Medulla oblongata (tissue), 1 donor: ENCODE measurements around the gene VEPH1.

Experiments
- DNase-seq: peaks from one replicate; pipeline ENCODE4 v3.0.0-alpha.2; 2015; ENCODE audit errors: extremely low spot score

The VEPH1 gene

GRCh38 chr3:157502916-157503595 lies at the start of gene VEPH1:
Gene VEPH1, minus strand, starts transcription at chr3:157503416. Its CDS starts 8,067 bp downstream, at chr3:157495349.
- no peak for DNase-seq

DNA sequence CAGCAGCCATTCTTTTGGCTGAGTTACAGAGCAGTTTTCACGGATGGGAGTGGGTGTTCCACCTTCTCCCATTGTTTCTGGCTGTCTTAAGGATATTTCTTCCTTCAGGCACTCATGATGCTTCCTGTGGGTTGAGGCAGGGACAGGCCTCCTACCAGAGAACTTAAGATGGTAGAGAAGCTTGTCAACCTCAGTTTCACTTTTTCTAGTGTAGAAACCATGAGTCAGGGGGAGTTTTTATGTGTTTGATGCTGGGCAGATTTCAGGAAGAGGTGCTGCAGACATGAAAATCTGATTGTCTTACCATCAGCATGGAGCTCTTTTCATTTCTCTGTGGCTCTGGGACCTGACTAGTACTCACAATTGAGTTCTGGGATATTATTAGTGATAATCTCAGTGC lies 48.7 kb upstream of the VEPH1 start:
- DNase-seq = no peak

DNA sequence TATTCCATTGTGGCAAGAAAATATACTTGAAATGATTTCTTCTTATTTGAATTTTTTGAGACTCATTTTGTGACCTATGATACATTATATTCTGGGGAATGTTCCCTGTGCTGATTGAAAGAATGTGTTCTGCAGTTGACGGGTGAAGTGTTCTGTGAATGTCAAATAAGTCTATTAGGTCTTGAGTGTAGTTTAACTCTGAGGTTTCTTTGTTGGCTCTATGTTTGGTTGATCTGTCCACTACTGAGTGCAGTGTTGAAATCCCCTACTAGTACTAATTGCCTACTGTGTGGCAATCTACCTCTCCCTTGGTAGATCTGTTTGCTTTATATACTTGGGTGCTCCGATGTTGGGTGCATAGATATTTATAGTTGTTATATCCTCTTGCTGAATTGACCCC lies 46.3 kb upstream of the VEPH1 start:
- DNase-seq = no peak

DNA sequence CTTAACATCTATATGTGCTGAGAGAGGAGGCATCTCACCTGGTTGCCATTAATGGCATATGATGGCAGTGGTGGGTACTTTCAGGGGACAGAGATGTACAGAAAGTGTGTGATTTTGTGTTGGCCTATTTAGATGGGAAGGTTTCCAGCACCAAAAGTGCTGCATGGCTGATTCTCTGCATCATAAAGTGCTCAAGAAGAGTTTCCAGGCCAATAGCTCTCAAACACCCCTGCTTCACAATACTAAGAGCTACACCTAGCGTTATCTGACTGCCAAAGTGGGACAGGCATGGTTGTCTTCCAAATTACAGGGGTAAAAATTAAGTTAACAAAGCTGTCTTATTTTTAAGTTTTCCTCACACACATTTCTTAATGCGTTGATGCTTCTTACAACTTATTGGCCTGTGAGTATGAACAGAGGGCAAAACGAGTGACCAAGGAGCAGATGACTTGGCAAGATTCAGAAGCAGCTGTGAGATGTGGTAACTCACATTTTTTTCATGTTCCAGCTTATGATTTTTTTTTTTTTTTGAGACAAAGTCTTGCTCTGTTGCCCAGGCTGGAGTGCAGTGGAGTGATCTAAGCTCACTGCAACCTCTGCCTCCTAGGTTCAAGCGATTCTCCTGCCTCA lies 41.4 kb upstream of the VEPH1 start:
- DNase-seq = no peak

DNA sequence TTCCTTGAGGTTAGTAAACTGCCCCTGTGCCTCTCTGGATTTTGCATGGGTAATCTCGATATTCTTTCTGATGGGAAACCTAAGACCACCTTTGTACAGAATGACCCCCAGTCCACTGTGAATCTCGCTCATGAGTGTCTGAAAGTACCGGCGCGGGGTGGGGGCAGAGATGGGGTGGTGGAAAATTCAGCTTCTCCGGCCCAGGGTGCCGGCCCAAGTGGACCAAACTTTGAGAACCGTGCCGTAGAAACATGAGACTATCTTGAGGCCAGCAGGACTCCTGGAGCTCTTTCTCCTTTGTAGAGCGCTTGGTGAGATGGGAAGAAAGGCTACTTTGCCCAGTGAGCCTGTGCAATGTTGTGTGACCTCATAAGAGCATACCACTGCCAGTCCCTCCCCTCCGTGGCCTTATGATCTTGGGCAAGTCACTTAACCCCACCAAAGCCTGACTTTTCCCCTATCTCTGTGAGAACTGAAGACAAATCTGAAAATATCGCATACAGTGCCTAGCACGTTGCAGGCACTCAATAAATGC lies 40.4 kb upstream of the VEPH1 start:
- no peak for DNase-seq

- no peak for DNase-seq
Observed at GRCh38 chr3:157542711-157543500, 39.7 kb upstream of the VEPH1 start.

DNA sequence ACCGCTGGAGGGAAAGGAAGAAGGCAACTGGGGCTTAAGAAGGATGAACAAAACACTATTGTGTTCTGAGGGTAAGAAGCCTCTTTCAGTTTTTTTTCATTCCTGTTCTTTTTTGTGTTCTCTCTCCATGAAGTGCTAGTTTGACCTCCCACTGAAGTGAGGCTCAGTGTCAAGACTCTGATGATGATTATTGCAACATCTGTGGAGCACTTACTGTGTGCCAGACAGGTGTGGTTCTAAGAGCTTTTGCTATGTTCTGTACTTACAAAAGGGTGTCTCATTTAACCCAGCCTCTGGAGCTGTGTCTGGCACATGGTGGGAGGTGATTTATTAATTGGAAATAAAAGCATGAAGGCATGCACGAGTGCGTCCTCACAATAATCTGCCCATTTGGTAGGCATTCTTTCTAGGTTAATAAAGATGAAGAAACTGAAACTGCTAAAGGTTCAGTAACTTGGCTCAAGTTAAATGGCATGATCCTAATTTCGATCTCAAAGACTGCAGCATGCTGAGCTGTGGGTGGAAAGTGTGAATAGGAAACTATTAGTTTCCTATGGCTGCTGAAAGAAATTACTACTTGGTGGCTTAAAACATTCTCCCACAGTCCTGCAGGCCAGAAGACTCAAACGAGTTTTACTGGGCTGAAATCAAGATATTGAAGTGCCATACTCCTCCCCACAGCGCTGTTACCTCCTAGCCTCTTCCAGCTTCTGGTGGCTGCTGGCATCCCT lies 38.5 kb upstream of the VEPH1 start:
- DNase-seq = no peak

GRCh38 chr3:157540656-157541055 lies 37.4 kb upstream of the VEPH1 start:
- DNase-seq = no peak

GRCh38 chr3:157535667-157536066 lies 32.5 kb upstream of the VEPH1 start:
- no peak for DNase-seq

DNA sequence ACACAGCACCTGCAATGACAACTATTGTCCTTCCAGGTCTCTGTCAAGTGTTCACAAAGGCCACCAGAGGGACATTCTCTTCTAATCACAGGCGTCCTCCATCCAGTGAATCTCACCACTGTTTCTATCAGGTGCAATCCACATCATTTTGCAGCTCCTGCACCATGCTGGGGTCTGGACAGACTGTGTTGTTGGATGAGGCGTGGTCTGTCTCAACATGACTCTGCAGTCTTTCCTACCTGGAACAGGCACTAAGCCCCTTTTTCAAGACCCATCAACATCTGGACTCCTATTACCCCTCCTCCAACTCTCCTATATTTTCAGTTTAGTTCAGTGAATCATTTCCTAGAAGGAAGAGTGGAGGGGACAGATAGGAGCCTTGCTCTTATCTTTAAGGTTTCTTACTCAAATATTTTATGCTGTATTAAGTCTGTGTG lies 31.5 kb upstream of the VEPH1 start:
- DNase-seq = no peak

DNA sequence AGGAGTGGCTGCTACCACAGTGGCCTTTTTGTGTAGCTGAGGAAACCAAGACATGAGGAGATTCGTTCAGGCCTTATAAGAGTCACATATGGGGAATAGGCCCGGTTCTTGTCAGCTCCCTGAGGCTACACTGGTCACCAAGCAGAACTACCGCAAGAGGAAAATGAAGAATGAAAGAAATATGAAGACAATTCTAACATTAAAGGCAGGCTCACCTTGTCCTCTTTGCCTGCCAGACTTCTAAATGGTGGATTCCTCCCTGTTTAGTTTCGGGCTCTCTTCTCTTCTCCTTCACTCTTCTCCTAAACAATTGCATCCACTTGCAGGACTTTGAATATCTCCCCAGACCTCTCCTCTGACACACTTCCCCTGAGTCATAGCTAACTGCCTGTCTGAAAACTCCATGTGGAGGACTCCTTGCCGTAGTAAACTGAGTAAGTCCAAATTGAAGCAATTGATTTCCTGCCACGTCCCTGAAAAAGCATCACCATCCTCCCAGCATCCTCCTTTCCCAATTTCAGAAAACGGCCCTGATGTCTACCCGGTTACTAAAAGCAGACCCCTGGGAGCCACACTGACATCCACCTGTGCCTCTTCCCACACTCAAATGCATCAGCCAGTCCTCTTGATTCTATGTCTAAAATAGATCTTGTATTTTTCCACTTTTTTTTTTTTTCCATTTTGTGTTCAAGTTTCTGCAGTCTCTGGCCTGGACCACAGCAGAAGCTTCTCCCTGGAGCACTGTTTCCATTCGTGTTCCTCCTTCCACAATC lies 30.3 kb upstream of the VEPH1 start:
- DNase-seq = no peak

- peak; percentile 89 for DNase-seq
Observed at GRCh38 chr3:157532529-157533297, 29.5 kb upstream of the VEPH1 start.

- DNase-seq = no peak
Observed at GRCh38 chr3:157531771-157532170, 28.6 kb upstream of the VEPH1 start.

DNA sequence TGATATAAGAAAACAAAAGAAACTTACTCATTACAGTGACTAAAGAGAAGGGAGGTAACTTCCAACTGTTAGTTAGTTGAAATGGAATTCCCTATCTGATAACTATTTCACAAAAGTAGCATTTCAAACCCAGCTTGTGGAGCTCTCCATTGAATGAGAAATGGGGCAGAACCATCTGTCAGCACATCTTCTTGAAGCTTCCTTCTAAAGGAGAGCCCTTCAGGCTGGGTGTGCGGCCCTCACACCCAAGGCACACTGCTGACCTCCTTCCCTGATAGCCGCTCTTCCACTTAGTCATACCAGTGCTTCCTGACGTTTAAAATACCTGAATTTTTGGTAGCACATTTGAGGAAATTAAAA lies 28.1 kb upstream of the VEPH1 start:
- DNase-seq = no peak

DNA sequence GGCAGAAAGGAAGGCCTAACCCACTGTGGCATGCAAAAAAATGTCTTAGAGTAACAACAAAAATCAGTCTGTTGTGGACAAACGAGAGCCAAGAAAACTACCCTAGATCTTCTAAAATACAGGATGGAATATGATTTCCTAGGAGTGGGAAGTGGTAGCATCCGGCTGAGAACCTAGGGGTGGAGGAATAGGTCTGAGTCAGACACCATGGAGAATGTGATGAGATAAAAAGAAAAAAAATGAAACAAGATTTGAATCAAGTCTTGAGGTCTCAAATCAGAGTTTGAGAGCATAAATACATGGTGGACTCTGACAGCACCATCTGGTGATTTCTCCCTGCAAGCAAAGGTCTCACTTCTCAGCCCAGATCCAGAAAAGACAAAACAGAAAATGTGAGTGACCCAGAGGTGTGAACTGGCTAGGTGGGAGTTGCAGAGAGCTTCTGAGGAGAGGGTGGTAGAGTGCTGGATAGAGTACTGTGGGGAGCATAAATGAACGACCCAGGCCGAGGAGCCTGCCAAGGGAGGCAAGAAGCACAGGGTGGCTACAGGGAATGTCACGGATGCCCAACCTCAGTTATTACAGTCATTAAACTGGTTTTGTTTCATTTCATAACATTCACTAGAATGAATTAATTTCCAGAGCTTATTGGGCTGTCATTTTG lies 27.6 kb upstream of the VEPH1 start:
- DNase-seq = no peak

DNA sequence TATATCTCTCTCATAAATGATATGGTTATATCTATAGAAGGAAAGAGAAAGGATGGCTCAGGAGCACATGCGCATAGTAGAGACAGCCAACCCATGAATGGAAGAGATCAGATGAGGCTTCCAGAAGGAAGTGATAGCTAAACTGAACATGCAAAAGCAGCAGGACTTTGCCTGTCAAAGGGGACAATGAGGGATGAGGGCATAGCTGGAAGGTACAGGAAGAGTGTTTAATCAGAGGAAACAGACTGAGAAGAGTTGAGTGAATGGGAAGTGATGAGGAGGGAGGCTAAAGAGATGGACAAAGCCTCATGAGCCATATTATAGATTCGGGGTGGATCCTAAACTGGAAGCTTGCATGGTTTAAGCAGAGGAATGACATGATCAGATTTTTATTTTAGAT lies 26.5 kb upstream of the VEPH1 start:
- no peak for DNase-seq

DNA sequence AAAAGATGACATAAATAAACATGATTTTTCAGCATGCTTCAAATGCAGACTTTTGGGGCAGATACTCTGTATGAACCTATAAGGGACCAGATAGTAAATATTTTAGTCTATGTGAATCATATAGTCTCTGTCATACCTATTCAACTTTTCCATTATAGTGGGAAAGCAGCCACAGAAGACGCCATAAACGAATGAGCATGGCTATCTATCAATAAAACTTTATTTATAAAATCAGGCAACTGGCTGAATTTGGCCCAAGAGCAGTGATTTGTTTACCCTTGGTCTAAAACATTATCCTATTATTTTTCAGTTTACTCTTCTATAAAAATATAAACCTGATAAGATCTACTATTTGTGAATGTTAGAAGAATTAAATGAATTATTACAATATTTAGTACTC lies 25.9 kb upstream of the VEPH1 start:
- DNase-seq = no peak

DNA sequence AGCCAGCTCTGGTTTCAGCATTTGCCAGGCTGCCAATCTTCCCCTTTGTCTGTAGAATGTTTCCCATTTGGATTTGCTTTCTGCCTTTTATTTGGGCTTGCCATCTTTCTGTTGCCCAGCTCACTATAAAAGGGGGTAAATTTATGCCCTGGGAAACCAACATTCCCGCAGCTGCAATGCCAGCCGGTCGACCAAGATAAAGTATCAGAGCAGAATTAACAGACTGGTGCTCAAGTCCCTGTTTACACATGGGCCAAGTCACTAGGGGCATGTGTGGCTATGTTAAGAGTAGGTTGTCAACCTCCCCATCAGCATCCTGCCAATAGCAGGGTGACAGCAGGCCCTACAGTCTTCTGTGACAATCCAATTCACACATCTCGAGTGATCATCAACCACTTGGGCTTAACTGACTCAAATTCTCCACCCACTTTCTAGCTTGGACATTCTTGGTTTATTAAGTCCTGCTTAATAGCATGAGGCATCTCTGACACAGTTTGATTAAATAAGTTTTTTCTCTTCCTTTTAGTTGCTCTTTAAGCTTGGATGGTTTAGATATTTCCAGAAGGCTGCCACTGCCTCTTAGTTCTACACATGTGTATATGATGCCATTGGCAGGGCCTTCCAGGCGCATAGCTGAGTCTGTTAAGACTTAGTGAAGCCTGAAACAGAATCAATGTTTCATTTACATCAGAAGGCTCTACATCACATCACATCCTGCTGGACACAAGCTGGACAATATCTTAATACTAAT lies 24.1 kb upstream of the VEPH1 start:
- DNase-seq = peak; percentile 12

GRCh38 chr3:157526036-157526435 lies 22.8 kb upstream of the VEPH1 start:
- DNase-seq = no peak
